Hepatic stellate cell (primary cell): ENCODE data around the gene RPS6KB2.
A peak's percentile ranks its signal among the peaks of the same experiment; 100 is the strongest.
"Not testable (repeated sequence)": the region's sequence is repeated elsewhere in the genome, so short reads cannot be mapped to it uniquely, and the experiment has no call there.

Experiments used
- DNase-seq: peaks from one replicate; pipeline ENCODE4 v3.0.0; 2011; ENCODE audit warnings: low spot score

RPS6KB2 gene

GRCh38 chr11:67442504-67443404 lies 14.5 kb downstream of the RPS6KB2 start:
- DNase-seq, result peak; percentile 37

DNA sequence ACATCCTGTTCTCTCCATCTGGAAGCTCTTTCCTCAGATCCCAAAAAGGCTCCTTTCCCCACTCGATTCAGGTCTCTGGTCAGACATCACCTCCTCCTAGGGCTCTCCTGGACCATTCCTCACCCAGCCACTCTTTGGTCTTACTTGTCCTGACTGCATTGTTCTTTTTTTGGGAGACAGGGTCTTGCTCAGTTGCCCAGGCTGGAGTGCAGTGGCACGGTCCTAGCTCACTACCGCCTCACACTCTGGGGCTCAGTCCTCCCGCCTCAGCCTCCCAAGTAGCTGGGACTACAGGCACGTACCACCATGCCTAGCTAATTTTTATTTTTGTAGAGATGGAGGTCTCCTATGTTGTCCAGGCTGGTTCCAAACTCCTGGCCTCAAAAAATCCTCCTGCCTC lies 17.2 kb downstream of the RPS6KB2 start:
- DNase-seq, result no peak

GRCh38 chr11:67448220-67448609 lies 19.9 kb downstream of the RPS6KB2 start:
- DNase-seq, result no peak

GRCh38 chr11:67449116-67449844 lies 21.0 kb downstream of the RPS6KB2 start:
- DNase-seq, result no peak

DNA sequence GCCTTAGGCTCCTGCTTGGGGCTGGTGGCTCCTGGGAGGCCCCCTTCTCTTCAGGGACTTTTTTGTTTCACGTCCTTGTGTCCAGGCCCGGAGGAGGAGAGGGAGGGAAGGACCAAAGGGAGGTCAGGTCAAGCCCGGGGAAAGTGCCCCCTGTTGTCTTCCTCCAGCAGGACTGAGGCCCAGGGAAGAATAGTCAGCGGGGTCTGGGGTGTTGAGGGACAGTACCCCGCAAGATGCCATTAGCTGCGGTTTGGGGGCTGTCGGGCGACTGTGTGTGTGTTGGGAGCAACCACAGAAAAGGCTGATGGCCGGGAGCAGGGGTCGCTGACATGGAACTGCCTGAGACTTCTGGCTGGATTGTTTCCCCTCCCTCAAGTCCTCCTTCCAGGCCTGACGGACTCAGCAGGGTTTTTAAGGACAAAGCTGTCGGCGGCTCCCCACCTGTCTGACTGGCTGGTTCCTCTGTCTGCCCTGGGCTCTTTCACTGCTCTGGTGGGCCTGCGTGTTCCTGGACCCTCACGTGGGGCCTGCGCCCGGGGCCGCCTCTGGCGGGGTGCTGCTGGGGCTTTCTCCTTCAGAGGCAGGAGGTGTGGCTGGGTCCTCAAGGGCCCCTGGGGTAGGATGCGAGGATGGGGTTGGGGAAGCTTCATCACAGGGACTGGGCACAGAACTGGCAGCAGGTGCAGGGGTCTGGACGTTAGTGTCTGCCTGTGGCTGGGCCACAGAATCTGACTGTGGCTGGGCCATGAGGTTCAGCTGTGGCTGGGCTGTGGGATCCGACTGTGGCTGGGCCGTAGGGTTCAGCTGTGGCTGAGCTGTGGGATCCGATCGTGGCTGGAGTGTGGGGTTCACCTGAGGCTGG lies 22.7 kb downstream of the RPS6KB2 start:
- no peak for DNase-seq

- no peak for DNase-seq
These were observed 23.3 kb downstream of the RPS6KB2 start for GRCh38 chr11:67451658-67451976.

- DNase-seq, result no peak
These were observed 24.1 kb downstream of the RPS6KB2 start, which contains the start of gene GPR152 for GRCh38 chr11:67452141-67452952. GPR152 (minus strand) TSS chr11:67452729; CDS start chr11:67452724, 5 bp downstream.

- DNase-seq, result no peak
These were observed 25.8 kb downstream of the RPS6KB2 start for GRCh38 chr11:67453816-67454732.

DNA sequence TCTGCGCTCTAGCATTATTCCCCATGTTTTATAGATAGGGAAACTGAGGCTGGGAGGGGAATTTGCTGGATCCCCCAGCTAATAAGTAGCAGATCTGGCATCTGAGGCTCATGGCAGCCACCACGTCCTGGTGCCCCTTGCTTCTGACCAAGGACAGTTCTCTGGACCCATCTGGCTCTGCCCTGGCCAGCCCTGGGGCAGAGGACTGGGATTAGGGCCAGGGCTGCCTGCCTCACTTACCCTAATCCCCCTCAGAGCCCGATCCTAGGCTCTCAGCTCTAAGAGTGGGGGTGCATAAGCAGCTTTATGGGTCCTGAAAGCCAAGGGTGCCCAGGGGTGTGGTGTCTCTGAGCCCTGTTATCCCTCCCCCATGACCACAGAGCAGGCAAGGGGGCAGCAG lies 26.8 kb downstream of the RPS6KB2 start, which contains the start of gene CABP4:
TSS of gene CABP4 (plus strand) at position 301 of the 400 bp plus-strand sequence. CDS start at position 371, 70 bp downstream.
- no peak for DNase-seq

- DNase-seq, result no peak
These were observed 27.9 kb downstream of the RPS6KB2 start for GRCh38 chr11:67456068-67456705.

DNA sequence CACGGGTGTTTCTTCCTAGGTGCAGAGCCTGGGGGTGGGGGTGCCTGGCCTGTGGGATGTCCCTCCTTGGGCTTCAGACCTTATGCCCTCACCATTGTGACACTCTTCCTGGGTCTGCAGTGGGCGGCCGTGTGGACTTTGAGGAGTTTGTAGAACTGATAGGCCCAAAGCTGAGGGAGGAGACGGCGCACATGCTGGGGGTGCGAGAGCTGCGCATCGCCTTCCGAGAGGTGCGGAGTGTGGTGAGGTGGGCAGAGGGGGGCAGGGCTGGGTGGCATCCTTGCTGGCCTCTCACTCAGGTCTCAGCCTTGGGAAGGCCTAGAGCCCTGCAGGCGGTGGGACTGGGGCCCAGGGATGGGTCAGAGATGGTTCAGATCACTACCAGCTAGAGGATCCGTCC lies 29.2 kb downstream of the RPS6KB2 start:
- DNase-seq, result no peak

DNA sequence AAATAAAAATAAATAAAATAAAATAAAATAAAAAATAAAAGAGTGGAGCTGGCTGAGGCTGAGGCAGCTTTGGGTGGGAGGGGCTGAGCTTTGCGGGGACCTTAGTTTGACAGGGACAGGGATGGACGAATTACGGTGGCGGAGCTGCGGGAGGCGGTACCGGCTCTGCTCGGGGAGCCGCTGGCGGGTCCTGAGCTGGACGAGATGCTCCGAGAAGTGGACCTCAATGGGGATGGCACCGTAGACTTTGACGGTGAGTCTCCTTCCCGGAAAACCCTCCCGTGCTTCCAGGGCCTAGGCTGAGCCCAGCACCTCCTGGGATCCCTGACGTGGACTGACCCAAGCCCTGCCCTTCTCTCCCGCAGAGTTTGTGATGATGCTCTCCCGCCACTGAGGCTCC lies 30.0 kb downstream of the RPS6KB2 start:
- DNase-seq, result no peak

- no peak for DNase-seq
These were observed 34.9 kb downstream of the RPS6KB2 start for GRCh38 chr11:67463186-67463585.

GRCh38 chr11:67463680-67464410 lies 35.6 kb downstream of the RPS6KB2 start:
- DNase-seq, result peak; percentile 90

- DNase-seq, result peak; percentile 90
These were observed 36.3 kb downstream of the RPS6KB2 start for GRCh38 chr11:67464411-67465188.

- no peak for DNase-seq
These were observed 36.9 kb downstream of the RPS6KB2 start for GRCh38 chr11:67465189-67465510.

- DNase-seq, result not testable (repeated sequence)
These were observed 37.2 kb downstream of the RPS6KB2 start for GRCh38 chr11:67465530-67465929.

DNA sequence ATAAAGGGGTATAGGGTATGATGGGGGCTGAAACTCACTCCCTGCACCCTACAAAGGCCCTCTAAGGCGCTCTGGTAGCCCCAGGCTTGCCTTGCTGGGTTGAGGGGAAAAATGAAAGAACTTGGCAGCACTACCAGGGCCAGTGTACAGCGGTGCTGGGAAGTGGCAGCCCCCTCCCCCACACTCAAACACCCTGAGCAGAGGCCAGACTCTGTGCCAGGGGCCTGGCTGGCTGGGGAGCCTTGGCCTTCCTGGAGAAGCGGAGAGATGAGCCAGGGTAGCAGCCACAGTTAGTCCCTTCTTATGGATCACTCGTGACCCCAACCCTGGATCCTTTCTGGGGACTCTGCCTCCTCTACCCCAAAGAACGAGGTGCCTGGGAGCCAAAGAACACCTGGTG lies 38.1 kb downstream of the RPS6KB2 start:
- DNase-seq, result no peak
